Subcutaneous adipose tissue (tissue), 4 donors: ENCODE measurements around the gene GIPC2. TPM values are rescaled to one million over a fixed set of nuclear protein-coding genes. Genes with fewer than 3 reads are reported as not detected.

Experiments
- CTCF ChIP-seq: fragments of 450-650 bp; IDR thresholded peaks from one replicate; pipeline ENCODE4 v1.5.1; 2016; ENCODE audit warnings: low read depth, mild to moderate bottlenecking, control low read depth, antibody characterized with exemption, moderate library complexity
- small RNA-seq: library from RNA; depleted of rRNA; stranded (forward); fragments of <200 nt; gene quantifications from one replicate; pipeline ENCODE3, GENCODE V24; 2016
- total RNA-seq, 4 donors: library from RNA; depleted of rRNA; stranded (reverse); fragments of >200 nt; gene quantifications; one replicate each; pipeline ENCODE4 v1.1.0, GENCODE V29; 2016

GIPC2 gene
- total RNA-seq, 4 donors from 2014 or later: 1.7 to 9.4 (median 3.8) TPM

GRCh38 chr1:78176448-78176847 lies 130.7 kb downstream of the GIPC2 start:
- no peak for TF ChIP-seq CTCF

DNA sequence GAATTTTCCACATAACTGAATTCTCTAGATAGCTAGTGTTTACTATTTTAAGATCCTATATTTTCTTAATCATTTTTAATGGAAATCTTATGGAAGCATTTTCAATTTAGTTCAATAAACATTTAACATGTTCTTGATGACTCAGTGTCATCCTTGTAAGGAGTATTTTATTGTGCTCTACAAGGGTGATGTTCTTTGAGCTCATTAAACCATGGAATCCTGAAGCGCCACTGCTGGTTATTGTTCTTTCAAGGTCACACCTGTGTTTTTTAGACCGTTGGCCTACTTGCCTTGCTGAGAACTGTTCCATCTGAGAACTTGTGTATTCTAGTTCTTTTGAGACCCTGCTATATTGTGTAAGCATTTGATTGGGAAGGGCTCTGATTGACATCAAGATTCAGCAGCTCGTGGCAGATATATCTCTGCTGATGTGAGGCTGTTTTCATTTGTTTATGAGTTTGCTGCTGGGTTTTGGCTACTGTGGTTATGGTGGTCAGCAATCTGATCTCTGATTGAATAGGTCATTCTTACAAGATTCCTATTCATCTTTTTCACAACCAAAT lies 132.0 kb downstream of the GIPC2 start:
- TF ChIP-seq CTCF: no peak

DNA sequence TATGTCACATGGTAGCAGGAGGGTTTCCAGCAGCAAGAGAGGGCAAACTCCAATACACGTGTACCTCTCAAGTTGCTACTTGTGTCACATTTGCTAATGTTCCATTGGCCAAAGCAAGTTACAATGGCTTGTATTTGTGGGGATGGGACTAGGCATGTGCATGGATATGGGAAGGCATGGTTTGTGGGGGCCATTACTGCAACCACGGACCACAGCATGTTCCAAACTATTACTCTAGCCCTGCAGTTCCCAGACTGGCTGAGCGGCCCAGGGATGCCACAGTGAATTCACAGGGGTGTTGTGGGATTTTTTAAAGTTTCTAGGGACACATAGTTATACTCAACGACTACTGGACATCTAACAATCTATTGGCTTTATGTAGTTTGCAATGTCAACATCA lies 133.1 kb downstream of the GIPC2 start:
- TF ChIP-seq CTCF: no peak

DNA sequence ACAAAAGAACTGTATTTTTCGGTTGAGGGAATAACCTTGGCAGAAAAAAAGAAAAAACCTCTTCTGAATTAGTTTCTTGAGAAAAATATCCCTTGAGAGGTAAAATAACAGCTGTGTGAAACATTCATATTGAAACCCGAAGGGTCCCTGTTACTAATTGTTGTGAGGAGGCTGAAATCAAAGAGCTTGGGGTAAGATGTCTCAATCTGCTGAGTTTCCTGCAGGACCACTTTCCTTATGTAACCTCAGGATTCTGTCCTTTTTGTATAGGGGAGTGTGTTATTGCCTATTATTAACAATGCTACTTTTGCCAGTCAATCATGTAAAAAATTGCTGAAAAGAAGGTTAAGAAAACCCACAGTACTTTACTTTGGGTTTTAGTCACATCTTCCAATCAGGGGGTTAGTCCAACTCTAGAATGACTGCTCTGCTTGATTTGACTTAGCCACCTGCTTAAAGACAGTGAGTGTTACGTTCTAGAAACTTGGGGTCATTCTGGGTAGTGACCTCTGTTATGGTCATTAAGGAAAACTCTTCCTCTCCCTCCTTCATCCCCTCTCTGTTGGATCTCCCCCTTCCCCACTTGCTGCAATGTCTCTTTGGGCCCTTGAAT lies 138.8 kb downstream of the GIPC2 start:
- no peak for TF ChIP-seq CTCF

Small RNAs within 50 kb of the gene (small RNA-seq; reads per million reads assigned to genes)
- gene AC103591.3 (not detected), gene RNA5SP22 (not detected), gene RNU6-1102P (not detected)

Other genes starting within 250 kb of the GIPC2 start
- gene NEXN, start 157.3 kb upstream of the GIPC2 start, total RNA-seq: 10 to 100 TPM; 15.0 to 27.6 (median 23.7) TPM
- 100 to 1,000 TPM in 1 of 4 donors, 10 to 100 TPM in 3; 82.4 to 118 (median 92.8) TPM for gene FUBP1, start 66.9 kb upstream of the GIPC2 start, total RNA-seq
- gene DNAJB4, start 41.0 kb upstream of the GIPC2 start, total RNA-seq: 10 to 100 TPM; 25.7 to 54.0 (median 33.3) TPM